GM18861 (cell line): ENCODE data around the gene SPSB1.

Experiments used
- ATAC-seq: cut with Tn5 transposase; IDR thresholded peaks from one replicate; pipeline ENCODE4 v1.9.1; 2021; ENCODE audit not compliant: unreplicated experiment

SPSB1 gene

GRCh38 chr1:9278585-9279153, 14.0 kb upstream of the SPSB1 start:
- ATAC-seq = no peak

DNA sequence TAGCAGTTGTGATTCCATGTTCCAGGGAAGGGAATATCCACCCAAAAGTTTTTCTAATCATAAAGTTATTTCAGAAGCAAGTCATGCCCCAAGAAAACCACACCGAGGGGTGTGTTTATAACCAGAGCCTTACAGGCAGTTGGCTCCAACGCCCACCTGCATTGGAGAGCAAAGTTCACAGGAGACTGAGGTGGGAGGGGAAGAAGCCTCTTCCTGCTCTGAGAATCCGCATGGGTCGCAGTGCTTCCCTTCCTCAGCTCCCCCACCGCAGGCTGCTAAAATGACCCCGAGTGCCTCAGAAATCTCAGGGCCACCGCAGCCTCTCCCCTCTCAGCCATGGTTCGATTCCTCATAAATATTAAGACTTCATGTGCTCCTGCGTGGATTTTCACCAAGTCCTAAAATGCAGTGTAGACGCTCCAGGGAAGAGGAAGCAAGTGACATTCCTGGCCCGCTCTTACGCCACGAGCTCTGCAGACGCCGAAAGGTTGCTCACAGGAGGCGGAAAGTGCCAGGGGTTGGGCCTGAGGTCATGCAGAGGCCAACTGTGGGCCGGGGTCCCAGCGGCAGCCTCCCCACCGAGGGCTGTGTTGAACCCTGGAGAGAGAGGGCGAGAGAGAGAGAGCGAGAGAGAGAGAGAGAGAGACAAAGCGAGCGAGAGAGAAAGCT, 13.4 kb upstream of the SPSB1 start:
- ATAC-seq = no peak

DNA sequence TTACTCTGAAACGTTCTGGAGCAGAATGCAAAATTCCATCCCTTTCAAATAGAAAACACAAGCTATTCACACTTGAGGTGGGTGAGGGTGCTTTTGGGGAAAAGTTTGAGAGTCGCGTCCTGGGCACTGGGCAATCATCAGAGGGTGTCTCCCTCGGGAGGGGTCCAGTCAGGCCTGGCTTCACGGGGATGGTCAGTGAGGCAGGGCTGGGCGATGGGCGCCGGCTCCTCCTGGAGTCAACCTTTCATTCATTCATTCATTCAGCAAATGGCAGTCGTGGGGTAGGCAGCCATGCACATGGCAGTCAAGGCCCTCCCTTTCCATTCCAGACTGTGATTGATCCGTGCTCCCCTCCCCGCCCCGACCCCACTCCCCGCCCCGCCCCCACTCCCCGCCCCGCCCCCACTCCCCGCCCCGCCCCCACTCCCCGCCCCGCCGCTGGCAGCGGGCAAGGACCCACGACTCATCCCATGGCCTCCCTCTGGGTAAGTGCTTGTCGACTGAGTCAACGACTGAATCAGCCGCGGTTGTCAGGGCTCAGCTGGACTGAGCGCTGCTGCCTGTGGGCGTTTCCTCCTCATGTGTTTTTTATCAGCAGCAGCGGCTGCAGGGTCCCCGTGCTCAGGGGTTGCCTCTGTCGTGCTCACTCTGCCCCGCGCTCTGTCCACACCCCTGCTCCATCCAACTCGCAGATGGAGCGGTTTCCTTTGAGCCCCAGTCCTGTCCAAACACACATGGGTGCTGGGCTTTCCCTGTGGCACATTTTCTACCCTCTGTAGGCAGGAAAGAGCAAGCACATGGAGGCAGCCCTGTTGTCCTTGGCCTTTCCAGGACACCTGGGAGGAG, 12.5 kb upstream of the SPSB1 start:
- no peak for ATAC-seq

DNA sequence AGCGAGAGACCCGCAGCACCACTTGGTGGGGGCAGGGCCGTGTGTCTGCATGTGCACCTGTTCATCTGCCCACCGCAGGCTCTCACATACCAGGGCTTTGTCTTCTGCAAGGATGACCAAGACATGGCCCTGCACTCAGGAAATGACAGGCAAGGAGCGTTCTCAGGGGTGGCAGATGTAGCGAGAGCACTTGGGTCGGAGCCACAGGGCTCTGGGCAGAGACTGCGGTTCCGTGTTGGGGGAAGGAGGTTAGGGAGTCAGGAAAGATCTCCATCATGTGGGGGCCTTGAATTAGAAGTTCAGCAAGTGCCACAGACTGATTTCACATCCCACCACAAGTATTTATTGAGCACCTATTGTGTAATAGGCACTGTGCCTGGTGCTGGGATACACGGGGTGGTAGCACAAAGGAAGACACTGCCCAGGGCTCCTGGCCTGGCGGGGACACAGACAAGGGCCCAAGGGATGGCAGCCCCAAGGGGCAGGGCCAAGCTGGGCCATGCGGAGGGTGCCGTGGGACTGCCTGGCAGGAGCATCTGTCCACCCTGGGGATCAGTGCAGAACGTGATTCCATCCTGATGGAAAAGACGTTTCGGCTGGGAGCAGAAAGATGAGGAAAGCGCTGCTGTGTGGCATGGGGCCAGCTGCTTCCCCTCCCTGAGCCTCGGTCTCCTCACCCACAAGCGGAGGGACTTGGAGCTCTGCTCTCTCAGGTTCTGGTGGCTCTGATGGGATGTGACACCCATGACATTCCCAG, 11.4 kb upstream of the SPSB1 start:
- no peak for ATAC-seq

GRCh38 chr1:9281908-9282695, 10.6 kb upstream of the SPSB1 start:
- ATAC-seq = no peak

DNA sequence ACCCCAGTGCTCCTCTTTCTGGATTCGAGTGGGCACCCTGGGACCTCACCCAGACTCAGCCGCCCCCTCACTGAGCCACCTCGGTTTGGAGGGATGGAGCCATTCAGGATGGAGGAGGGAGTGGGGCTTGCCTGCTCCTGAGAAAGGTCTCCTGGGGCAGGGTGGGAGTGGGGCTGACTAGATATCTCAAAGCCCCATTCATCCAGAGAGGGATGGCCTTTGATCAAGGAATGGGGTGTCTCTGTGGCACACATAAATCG, 10.1 kb upstream of the SPSB1 start:
- no peak for ATAC-seq

- ATAC-seq = no peak
Observed at GRCh38 chr1:9284061-9284460, 8.6 kb upstream of the SPSB1 start.

DNA sequence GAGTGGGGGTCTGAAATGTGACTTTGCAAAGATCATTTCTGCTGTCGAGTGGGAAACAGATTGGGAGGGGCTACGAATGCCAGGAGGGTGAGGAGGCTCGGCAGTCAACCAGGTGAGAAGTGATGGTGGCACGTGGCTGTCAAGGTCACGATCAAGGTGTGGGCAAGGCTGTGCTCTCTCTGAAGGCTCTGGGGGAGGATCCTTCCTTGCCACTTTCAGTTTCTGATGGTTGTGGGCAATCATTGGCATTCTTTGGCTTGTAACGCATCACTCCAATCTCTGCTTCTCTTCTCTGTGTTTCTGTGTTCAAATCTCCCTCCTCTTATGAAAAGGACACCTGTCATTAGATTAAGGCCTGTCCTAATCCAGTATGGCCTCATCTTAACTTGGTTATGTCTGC, 6.1 kb upstream of the SPSB1 start:
- no peak for ATAC-seq

DNA sequence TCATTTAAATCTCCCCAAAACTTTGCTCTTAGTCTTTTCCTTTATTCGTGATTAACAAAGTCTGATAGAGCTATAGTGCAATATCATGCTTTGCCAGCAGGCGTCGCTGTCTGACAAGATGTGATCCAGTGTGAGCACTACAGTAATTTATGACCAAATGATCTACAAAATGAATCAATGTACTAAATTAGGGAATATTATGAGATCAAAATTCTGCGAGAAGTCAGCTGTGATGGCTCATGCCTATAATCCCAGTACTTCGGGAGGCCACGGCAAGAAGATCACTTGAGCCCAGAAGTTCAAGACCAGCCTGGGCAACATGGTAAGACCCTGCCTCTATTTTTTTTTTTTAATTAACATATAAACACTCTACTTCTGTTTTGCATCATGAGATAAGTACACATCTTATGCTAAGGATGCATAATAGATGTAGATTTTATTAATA, 3.6 kb upstream of the SPSB1 start:
- ATAC-seq = no peak

GRCh38 chr1:9289711-9290485, 2.8 kb upstream of the SPSB1 start:
- ATAC-seq = no peak

DNA sequence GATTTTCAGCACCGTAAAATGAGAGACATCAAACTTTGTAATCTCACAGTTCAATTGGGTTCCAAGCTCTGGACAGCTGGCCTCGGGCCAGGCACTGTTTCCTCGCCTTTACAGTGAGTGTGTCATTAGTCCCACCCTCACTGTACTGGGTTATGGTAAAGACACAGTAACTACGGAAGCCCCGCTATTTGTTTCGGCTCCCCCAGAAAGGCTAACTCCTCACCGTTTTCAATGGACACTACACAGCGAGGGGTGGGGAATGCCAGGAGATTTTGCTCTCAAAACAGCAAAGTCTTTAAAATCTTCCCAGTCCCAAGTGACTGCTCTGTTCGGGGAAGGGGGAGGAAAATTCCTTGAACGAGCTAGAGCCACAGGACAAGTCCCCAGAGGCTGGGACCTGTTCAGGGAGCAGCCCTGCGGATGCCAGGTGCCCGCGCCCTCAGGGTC, 757 bp upstream of the SPSB1 start:
- ATAC-seq = no peak

GRCh38 chr1:9293241-9293532, 493 bp downstream of the SPSB1 start:
- peak; percentile 8 for ATAC-seq

GRCh38 chr1:9293533-9294404, 1.1 kb downstream of the SPSB1 start:
- ATAC-seq = peak; percentile 20

DNA sequence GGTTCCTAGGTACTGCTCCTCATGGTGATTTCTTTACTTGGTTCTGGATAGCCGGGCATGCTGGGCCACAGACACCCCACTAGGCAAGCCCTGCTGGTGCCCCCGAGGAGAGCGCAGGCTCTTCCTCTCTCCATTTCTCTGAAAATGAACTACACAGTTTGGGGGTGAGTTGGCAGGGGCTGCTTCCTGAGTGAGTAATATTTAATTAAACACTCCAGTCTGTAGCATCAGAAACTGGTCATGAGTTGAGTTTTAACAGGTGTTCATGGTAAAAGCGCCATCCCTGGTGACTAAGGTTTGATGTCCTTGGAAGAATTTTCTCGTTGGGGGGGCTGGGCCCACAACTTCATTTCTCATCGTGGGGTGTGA, 1.7 kb downstream of the SPSB1 start:
- no peak for ATAC-seq

DNA sequence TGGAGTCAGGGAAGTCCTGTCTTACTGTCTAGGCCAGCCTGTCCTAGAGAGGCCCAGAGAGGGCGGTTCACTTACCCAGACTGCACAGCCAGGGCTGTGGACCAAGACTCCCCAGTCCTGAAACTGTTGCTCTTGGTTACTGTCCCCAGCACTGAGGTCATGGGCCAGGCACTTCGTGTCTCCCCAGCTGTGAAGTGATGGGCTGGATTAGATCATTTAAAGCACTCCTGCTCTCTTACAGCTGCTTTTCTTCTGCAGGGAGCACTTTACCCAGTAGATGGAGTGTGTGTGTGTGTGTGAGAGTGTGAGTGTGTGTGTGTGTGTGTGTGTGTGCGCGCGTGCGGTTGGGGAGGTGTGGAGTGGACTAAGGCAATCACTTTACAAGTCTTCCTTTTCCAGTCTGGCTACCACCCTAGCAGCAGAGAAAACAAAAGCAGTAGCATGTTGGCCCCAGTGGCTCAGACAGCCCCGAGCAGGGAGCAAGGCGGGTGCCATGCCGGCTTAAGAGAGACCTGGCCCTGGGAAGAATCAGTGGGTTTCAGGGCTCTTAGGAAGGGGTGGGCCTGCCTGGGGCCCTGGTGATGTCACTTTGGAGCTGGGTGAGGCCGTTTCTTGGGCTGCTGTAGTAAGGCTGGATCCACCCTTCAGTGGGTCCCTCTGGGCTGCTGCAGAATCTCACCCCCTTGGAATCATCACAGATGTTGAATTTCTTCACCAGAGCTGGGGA, 2.4 kb downstream of the SPSB1 start:
- no peak for ATAC-seq

DNA sequence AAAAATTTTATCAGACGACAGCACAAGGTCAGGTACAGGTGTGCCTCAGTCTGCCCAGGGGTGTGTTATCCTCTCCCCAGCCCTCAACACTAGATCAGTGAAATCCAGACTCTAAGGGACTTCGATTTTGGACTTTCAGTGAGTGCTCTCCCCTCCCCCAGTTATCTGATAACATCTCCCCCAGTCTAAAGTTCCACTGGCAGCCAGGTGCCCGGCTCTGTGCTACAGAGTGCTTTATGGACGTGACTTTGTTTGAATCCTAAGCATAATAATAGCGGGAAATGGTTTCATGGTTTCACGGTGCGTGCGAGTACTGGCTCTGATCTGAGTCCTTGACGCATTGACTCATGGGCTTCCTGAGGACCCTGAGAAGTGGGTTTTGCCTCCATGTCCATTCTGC, 3.2 kb downstream of the SPSB1 start:
- no peak for ATAC-seq

GRCh38 chr1:9296850-9297249, 4.2 kb downstream of the SPSB1 start:
- no peak for ATAC-seq

DNA sequence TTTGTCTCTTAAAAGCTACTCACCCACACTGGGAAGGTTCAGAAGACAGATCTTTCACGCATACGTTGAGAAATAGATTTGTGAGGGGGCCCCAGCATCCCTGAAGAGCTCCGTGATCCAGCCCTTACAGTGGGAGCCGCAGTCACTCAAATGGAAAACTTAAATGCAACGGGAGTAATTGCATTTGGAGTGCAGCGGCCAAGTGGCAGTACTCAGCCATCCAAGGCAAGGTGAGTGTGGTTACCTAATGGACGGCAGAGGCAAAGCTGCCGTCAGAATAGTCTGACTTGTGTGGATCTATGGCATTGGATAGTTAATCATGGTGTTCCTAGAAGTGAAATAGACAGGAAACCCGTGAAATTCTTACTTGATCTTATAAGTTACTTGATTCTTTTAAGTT, 5.1 kb downstream of the SPSB1 start:
- ATAC-seq = no peak

DNA sequence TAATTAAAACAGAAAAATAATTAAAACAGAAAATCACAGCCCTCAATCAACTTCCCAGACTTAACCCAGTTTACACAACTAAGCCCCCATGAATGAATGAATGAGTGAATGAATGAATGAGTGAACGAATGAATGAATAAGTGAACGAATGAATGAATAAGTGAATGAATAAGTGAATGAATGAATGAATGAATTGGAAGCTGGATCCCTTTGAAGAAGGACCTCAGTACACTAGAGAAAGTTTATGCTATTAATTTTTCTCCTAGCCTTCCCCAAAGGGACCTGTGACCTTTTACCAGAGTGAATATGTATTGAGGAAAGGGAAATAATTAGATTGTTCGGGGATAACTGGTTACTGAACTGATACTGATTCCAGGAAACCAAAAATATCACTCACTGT, 5.6 kb downstream of the SPSB1 start:
- no peak for ATAC-seq
